Stimulated activated CD8-positive, alpha-beta memory T cell treated with anti-CD3 and anti-CD28 coated beads, Interleukin-12 subunit alpha, Interleukin-12 subunit beta, amount 100 ng/mL, for 24 hours (primary cell): ENCODE data around the gene ZSWIM4.
"Not testable (repeated sequence)": the region's sequence is repeated elsewhere in the genome, so short reads cannot be mapped to it uniquely, and the experiment has no call there.

ENCODE experiments used
- DNase-seq: peaks from one replicate; pipeline ENCODE4 v3.0.0-alpha.2; 2020; ENCODE audit errors: extremely low read depth

Gene ZSWIM4

DNA sequence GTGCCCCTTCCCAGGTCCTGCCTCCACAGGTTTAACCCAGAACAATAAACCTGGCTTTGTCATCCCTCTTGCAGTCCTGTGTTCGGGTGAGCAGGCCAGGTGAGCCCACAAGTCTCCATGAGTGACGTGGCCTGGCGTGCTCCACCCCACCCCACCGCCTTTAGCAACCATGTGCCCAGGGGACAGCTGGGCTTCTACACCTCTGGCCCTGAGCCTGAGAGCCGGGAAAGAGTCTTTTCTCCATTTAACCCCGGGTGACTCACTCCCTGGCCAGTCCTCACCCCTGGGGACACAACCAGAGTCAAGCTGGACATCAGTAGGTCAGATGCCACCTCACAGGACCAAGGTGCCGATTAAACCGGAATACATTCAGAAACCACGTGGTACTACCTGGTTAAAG is 16.8 kb upstream of the ZSWIM4 start:
- no peak for DNase-seq

DNA sequence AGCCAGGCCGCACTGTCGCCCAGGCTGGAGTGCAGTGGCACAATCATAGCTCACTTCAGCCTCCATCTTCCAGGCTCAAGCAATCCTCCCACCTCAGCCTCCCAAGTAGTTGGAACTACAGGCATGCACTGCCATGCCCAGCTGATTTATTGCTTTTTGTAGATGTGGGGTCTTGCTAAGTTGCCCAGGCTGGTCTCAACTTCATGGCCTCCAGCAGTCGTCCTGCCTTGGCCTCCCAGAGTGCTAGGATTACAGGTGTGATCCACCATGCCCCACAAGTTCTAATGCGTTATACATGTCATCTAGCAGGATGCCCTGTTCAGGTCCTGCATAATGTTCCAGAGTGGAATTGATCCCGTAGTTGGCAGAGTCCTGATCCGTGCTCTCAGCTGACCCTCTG is 16.4 kb upstream of the ZSWIM4 start:
- no peak for DNase-seq

DNA sequence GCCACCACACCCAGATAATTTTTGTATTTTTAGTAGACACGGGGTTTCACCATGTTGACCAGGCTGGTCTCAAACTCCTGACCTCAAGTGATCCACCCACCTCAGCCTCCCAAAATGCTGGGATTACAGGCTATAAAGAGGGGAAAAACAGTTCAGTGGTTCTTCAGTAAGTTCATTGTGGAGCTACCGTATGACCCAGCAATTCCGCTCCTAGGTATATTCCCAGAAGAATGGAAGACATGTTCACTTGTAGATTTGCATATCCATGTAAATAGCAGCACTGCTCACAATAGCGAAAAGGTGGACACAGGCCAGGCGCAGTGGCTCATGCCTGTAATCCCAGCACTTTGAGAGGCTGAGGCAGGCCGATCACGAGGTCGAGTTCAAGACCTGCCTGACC is 15.4 kb upstream of the ZSWIM4 start:
- DNase-seq, result not testable (repeated sequence)

DNA sequence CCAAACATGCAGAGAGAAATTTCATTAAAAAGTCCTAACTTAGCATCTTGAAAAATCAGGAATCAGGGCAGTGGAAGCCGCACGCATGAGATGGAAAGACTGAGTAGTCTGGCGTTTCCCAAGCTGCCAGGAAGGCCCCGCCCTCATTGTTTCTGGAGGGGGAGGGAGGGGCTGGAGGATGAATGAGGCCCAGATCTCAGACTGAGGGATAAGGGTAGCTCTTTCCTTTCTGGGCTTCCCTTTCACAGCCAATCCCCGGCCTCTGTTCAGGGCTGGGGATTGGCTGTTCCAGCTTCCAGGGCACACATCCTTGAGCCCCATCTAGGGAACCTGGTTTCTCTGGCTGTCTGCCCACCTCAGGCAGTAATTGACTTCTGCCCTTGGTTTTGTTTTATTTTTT is 13.7 kb upstream of the ZSWIM4 start:
- no peak for DNase-seq

DNA sequence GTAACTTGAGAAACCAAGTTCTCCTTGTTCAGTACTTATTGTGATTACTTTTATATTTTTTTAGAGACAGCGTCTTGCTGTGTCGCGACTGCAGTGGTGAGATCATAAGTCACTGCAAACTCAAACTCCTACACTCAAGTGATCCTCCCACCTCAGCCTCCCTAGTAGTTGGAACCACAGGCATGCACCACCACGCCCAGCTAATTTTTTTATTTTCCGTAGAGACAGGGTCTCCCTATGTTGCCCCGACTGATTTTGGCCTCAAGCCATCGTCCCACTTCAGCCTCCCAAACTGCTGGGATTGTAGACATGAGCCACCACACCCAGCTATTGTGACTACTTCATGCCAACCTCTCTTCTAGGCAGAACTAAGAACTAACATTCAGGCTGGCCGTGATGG is 12.7 kb upstream of the ZSWIM4 start:
- no peak for DNase-seq

DNA sequence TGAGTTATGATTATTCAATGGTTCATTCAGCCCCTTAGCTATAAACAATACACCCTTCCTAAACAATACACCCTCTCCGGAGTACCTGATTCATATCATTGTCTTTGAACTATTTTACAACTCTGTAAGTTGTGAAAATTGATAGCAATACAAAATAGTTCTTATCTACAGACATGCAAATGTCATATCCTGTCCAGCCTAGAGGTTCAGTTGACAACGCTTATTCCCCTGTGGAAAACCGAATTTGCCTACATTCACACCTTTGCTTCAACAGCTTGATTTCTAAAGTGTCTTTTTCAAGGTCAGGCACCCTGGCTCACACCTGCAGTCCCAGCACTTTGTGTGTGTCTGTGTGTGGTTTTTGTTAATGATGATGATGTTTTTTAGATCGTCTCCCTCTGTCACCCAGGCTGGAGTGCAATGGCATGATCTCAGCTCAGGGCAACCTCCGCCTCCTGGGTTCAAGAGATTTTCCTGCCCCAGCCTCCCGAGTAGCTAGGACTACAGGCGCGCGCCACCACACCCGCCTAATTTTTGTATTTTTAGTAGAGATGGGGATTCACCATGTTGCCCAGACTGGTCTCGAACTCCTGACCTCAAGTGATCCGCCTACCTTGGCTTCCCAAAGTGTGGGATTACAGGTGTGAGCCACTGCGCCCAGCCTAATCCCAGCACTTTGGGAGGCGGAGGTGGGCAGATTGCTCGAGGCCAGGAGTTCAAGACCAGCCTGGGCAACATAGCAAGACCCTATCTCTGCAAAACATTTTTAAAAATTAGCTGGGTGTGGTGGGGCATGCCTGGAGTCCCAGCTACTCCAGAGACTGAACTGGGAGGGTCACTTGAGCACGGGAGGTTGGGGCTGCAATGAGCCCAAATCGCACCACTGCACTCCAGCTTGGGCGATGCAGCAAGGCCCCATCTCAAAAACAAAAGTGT is 11.4 kb upstream of the ZSWIM4 start:
- no peak for DNase-seq

DNA sequence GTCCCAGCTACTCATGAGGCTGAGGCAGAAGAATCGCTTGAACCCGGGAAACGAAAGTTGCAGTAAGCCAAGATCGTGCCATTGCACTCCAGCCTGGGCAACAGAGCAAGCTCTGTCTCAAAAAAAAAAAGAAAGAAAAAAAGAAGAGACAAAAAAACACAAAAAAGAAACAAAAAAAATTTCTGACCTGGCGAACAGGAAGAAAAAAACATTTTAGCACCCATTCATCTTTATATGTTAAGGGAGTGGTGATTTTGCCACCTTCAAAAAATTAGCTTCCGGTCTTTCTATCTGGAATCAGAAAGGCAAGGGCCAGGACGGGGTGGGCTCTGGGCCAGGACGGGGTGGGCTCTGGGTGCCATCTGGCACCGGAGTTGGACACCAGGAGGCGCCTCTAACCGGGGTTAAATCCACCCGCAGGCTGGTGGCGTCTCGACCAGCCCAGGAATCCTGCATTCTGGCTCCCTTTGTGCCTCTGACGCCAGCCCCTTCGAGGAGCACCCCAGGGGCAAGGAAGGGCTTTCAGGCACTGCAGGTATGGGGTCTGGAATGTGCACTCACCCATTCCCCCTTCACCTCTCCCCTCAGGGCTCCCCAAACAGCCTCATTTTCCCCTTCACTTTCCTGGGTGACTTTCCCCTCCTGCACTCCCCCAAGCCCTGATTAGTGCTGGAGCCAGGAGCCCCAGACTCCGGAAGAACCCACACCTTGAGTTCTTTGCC is 10.4 kb upstream of the ZSWIM4 start:
- DNase-seq, result peak; percentile 34

DNA sequence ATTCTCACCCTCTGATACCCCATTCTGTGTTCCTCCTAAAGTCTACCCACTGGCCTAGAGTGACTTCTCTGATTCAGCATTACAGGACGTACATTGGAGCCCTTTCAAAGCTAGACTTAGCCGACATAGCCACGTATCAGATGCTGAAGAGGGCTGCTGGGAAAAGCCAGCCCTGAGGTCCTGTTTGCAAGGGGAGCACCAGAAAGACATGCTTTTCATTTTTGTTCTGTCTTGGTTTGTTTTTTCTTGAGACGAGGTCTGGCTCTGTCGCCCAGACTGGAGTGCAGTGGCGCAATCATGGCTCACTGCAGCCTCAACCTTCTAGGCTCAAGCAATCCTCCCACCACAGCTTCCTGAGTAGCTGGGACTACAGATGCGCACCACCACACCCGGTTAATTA is 6.3 kb upstream of the ZSWIM4 start:
- DNase-seq, result no peak

DNA sequence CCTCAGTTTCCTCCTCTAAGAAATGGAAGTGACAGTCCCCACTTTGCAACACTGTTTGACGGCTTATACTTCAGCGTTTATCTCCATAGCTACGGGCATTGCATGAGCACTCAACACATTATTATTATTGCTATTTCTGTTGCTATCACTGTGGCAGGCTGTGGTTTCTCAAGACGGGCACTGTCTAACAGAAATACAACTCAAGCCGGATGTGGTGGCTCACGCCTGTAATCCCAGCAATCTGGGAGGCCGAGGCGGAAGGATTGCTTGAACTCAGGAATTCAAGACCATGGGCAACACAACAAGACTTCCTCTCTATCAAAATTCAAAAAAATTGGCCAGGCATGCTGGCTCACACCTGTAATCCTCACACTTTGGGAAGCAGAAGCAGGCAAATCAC is 4.9 kb upstream of the ZSWIM4 start:
- DNase-seq, result no peak

DNA sequence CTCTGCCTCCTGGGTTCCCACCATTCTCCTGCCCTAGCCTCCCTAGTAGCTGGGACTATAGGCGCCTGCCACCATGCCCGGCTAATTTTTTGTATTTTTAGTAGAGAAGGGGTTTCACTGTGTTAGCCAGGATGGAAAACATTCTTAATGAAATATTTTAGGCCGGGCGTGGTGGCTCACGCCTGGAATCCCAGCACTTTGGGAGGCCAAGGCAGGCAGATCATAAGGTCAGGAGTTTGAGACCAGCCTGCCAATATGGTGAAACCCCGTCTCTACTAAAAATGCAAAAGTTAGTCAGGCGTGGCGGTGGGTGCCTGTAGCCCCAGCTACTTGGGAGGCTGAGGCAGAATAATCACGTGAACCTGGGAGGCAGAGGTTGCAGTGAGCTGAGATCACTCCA is 1.9 kb upstream of the ZSWIM4 start:
- DNase-seq, result not testable (repeated sequence)

DNA sequence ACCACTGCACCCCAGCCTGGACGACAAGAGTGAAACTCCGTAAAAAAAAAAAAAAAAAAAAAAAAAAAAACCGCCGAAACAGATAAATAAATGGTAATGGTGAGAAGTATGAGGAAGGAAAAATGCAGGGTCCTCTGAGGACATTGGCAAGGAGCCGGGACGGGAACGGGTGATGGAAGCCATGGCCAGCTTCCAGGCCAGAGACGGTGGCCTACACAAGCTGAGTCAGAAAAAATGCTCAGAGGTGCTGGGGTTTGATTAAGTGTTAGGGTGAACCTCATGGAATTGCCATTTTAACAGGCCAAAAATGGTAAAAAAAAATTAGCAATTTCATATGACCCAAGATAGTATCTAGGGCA is 866 bp upstream of the ZSWIM4 start:
- no peak for DNase-seq

DNA sequence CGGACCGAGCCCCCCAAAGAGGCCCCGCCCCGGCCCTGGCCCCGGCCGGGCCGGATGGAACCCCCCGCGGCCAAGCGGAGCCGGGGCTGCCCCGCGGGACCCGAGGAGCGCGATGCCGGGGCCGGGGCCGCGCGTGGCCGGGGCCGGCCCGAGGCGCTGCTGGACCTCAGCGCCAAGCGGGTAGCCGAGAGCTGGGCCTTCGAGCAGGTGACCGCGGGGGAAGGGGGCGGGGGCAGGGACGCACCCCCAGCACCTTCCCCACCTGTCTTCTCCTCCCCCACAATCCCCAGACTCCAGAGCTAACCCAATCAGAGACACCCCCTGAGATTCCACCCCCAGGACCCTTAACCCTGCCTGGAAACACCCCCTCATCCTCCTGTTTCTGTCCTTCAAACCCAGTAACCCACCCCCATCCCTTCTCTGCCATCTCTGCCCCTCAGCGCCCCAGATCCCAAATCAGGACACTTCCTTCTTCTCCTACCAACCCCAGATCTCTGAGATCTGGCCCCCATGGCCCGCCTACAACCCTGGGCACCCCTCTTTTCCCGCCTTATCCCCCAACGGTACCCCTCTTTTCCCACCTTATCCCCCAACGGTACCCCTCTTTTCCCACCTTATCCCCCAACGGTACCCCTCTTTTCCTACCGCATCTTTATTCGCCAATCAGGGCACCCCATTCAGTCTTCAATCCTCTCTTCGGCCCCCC is 505 bp downstream of the ZSWIM4 start:
- no peak for DNase-seq

DNA sequence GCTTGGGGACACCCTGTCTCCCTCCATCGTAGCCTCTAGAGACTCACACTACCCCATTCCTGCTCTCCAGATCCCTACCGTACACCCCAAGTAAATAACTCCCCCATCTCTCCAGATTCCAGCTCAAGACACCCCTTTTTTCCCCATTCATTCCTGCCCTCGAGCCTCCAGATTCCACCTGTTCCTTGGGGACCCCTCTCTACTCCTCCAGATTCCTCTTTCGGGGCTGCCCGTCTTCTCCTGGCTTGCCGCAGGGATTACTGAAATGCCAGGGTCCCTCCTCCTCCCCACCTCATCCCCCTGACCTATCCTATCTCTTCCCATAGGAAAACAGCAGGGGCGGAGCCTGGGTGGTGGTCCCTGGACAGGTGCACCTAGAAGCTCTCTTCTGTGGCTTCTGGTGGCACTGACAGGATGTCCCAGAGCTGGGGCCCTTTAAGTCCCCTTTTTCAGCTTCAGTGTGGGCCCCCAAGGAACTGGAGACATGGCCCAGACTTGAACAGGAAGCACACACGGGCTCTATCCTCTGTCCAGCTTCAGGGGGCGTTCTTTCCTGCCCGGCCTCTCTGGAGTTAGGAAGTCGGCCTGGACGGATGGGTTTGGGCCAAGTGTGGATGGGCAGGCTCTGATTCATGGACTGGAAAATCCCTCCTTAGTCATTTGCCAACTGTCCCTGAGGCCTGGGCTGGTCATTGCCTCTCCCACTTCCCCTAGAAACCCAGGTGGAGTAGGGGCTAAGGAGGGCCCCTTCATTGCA is 1.2 kb downstream of the ZSWIM4 start:
- no peak for DNase-seq

DNA sequence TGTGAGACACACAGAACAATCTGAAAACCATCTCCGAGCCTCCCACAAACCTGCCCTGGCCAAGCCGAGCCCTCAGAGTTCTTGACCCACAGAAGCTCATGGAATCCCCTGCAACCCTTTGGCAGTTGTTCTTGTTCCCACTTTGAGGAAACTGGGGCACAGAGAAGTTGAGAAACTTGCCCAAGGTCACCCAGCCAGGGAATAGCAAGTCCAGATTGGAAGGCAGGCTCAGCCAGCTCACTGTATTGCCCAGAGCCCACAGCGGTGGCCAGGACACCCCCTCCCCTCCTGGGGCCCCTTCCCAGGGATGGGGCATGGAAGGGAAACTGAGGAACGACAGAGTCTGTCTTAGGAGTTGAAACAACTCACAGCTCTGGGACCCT is 1.8 kb downstream of the ZSWIM4 start:
- DNase-seq, result no peak

DNA sequence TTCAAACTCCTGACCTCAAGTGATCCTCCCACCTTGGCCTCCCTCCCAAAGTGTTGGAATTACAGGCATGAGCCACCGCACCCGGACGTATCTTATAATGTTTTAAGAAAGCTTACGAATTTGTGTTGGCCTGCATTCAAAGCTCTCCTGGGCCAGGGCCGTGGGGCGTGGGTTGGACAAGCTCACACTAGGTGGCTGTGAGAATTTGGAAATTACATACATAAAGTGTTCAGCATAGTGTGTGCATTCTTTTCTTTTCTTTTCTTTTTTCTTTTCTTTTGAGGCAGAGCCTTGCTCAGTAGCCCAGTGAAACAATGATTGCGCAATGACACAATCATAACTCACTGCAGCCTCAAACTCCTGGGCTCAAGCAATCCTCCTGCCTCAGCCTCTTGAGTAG is 2.6 kb downstream of the ZSWIM4 start:
- DNase-seq, result no peak

DNA sequence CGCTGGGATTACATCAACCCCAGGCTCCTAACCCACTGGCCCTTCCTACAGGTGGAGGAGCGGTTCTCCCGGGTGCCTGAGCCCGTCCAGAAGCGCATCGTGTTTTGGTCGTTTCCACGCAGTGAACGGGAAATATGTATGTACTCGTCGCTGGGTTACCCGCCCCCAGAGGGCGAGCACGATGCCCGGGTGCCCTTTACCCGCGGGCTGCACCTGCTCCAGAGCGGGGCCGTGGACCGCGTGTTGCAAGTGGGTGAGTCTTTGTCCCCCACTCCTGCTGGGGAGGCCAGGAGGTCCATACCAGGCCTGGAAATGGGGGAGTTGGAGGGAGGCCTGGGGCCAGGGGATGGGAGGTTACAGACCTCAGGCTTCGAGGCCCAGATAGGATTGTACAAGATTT is 4.4 kb downstream of the ZSWIM4 start:
- no peak for DNase-seq

DNA sequence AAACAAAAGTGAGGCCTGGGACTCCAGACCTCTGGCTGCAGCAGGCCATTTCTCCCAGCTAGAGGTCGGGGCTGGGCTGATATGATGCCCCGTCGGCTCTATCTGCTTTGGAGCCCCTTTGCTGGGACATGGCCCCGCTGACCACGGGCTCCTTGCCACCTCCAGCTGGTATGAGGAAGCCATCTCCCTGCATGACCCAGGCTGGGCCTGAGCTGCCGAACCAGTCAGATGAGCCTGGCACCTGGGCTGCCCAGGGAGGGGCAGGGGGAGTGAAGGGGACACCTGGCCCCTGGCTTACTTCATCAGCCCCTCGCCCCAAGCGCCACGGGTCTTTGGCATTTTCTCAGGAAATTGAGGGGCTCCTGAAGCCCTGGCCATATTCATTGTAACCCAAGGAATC is 7.8 kb downstream of the ZSWIM4 start:
- DNase-seq, result no peak

DNA sequence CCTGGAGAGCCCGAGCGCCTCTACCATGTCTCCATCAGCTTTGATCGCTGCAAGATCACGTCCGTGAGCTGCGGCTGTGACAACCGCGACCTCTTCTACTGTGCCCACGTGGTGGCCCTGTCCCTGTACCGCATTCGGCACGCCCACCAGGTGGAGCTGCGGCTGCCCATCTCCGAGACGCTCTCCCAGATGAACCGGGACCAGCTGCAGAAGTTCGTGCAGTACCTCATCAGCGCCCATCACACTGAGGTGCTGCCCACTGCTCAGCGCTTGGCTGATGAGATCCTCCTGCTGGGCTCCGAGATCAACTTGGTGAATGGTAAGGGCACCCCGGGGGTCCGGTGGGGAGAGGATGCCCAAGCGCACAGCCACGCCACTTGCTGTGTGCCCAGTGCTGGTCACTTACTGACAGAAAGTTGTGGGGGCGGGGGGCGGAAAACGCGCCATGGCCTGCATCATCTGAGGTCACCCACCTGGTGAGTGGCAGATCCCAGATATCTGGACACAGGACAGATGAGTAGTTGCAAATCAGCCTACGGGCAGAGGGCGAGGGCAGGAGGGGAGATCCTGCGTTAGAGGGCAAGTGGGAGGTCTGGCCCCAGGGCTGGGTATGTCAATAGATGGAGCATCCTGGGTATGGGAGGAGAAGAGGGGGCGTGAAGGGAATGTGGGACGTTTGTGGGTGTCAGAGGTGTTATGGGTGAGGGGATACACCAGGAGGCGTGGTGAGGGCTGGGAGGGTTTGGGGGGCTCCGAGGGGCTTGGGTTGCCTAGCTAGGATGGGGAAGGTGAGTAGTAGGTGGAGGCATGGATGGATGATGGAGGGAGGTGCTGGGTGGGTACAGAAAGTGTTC is 9.8 kb downstream of the ZSWIM4 start:
- DNase-seq, result no peak

DNA sequence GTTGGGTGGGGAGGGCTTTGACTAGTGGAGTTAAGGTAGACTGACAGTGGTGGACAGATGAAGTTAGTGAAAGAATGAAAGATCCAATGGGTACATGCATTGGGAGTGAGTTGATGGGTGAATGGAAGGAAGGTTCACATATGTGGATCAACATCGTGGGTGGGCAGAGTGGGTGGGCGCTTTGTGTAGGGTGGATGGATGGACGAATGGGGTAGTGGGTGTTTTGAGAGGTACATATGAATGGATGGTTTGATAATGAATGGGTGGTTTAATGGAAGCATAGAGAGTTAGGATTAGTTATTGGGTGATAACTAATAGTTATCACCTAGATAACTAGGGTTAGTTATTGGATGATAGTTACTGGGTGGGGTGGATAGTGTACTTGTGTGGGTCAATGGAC is 11.5 kb downstream of the ZSWIM4 start:
- DNase-seq, result no peak

DNA sequence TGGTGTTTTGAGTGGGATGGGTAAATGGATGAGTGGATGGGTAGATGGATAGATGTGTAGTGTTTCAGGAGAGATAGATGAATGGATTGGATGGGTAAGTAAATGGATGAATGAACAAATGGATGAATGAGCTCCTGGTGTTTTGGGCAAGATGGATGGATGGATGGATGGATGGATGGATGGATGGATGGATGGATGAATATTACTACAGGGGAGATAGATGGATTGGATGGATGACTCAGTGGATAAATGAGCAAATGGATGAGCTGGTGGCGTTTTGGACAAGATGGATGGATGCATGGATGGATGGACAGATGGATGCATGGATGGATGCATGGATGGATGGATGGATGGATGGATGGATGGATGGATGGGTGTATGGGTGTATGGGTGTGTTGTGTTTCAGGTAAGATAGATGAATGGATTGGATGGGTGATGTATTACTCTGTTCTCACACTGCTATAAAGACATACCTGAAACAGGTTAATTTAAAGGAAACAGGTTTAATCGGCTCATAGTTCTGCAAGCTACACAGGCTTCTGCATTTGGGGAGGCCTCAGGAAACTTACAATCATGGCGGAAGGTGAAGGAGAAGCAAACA is 12.3 kb downstream of the ZSWIM4 start:
- no peak for DNase-seq

DNA sequence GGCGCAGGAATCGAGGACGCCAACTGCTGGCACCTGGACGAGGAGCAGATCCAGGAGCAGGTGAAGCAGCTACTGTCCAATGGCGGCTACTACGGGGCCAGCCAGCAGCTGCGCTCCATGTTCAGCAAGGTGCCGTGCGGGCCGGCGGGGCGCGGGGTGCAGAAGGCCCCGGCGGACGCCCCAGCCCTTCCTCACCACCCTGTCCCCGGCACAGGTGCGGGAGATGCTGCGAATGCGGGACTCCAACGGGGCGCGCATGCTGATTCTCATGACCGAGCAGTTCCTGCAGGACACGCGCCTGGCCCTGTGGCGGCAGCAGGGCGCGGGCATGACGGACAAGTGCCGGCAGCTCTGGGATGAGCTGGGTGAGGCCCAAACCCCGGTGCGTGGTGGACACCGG is 13.6 kb downstream of the ZSWIM4 start:
- DNase-seq, result no peak
